Measurements from ENCODE around the gene CD27.
"Not testable (repeated sequence)": the region's sequence is repeated elsewhere in the genome, so short reads cannot be mapped to it uniquely, and the experiment has no call there.

CD27 gene

DNA sequence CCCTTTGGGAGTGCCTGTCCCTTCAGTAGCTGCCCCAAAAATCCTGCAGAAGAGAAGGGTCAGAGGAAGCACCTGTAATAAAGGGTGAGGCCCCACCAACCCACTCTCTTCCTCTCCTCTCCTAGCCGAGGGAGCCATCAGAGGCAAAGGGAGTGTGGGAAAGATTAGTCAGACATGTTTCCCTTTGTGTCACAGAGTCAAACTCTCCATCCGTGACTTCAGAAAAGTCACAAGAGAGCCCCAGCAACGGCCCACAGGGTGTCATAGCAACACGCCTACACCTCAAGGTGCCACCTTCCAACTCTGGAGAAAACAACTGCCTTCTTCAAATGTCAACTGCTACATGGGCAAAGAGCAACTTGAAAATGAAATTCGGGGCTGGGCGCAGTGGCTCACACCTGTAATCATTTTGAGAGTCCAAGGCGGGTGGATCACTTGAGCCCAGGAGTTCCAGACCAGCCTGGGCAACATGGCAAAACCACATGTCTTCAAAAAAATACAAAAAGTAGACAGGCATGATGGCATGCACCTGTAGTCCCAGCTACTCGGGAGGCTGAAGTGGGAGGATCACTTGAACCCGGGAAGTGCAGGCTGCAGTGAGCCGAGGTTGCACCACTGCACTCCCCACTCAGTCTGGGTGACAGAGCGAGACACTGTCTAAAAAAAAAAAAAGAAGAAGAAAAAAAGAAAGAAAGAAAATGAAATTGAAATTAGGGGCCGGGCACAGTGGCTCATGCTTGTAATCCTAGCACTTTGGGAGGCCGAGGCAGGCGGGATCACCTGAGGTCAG lies 17.7 kb upstream of the CD27 start:
- TF ChIP-seq ZNF8 (CRISPR knock-in tag; IDR thresholded peaks at IDR 0.05) = no peak
- TF ChIP-seq SNAI2 (CRISPR knock-in tag; IDR thresholded peaks at IDR 0.05) = no peak
- TF ChIP-seq PPARA (CRISPR knock-in tag; IDR thresholded peaks at IDR 0.05; ENCODE audit: borderline replicate concordance) = no peak
- no peak for TF ChIP-seq TCF4 (CRISPR knock-in tag; IDR thresholded peaks at IDR 0.05; ENCODE audit: borderline replicate concordance)
- no peak for TF ChIP-seq ISL1 (CRISPR knock-in tag; IDR thresholded peaks at IDR 0.05)
- TF ChIP-seq, protein P1, sequence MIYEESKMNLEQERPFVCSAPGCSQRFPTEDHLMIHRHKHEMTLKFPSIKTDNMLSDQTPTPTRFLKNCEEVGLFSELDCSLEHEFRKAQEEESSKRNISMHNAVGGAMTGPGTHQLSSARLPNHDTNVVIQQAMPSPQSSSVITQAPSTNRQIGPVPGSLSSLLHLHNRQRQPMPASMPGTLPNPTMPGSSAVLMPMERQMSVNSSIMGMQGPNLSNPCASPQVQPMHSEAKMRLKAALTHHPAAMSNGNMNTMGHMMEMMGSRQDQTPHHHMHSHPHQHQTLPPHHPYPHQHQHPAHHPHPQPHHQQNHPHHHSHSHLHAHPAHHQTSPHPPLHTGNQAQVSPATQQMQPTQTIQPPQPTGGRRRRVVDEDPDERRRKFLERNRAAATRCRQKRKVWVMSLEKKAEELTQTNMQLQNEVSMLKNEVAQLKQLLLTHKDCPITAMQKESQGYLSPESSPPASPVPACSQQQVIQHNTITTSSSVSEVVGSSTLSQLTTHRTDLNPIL (CRISPR knock-in tag; IDR thresholded peaks at IDR 0.05; ENCODE audit: low read depth) = no peak
- TF ChIP-seq TOX (CRISPR knock-in tag; IDR thresholded peaks at IDR 0.05; ENCODE audit: borderline replicate concordance) = no peak
- TF ChIP-seq ZC3H10 (CRISPR knock-in tag; IDR thresholded peaks at IDR 0.05) = no peak
- no peak for TF ChIP-seq RARB (CRISPR knock-in tag; IDR thresholded peaks at IDR 0.05)
- TF ChIP-seq, protein P2, sequence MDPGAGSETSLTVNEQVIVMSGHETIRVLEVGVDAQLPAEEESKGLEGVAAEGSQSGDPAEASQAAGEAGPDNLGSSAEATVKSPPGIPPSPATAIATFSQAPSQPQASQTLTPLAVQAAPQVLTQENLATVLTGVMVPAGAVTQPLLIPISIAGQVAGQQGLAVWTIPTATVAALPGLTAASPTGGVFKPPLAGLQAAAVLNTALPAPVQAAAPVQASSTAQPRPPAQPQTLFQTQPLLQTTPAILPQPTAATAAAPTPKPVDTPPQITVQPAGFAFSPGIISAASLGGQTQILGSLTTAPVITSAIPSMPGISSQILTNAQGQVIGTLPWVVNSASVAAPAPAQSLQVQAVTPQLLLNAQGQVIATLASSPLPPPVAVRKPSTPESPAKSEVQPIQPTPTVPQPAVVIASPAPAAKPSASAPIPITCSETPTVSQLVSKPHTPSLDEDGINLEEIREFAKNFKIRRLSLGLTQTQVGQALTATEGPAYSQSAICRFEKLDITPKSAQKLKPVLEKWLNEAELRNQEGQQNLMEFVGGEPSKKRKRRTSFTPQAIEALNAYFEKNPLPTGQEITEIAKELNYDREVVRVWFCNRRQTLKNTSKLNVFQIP (CRISPR knock-in tag; IDR thresholded peaks at IDR 0.05; ENCODE audit: borderline replicate concordance, low read depth) = no peak
- TF ChIP-seq, protein P3, sequence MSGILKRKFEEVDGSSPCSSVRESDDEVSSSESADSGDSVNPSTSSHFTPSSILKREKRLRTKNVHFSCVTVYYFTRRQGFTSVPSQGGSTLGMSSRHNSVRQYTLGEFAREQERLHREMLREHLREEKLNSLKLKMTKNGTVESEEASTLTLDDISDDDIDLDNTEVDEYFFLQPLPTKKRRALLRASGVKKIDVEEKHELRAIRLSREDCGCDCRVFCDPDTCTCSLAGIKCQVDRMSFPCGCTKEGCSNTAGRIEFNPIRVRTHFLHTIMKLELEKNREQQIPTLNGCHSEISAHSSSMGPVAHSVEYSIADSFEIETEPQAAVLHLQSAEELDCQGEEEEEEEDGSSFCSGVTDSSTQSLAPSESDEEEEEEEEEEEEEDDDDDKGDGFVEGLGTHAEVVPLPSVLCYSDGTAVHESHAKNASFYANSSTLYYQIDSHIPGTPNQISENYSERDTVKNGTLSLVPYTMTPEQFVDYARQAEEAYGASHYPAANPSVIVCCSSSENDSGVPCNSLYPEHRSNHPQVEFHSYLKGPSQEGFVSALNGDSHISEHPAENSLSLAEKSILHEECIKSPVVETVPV (CRISPR knock-in tag; IDR thresholded peaks at IDR 0.05) = no peak
- TF ChIP-seq, protein P4, sequence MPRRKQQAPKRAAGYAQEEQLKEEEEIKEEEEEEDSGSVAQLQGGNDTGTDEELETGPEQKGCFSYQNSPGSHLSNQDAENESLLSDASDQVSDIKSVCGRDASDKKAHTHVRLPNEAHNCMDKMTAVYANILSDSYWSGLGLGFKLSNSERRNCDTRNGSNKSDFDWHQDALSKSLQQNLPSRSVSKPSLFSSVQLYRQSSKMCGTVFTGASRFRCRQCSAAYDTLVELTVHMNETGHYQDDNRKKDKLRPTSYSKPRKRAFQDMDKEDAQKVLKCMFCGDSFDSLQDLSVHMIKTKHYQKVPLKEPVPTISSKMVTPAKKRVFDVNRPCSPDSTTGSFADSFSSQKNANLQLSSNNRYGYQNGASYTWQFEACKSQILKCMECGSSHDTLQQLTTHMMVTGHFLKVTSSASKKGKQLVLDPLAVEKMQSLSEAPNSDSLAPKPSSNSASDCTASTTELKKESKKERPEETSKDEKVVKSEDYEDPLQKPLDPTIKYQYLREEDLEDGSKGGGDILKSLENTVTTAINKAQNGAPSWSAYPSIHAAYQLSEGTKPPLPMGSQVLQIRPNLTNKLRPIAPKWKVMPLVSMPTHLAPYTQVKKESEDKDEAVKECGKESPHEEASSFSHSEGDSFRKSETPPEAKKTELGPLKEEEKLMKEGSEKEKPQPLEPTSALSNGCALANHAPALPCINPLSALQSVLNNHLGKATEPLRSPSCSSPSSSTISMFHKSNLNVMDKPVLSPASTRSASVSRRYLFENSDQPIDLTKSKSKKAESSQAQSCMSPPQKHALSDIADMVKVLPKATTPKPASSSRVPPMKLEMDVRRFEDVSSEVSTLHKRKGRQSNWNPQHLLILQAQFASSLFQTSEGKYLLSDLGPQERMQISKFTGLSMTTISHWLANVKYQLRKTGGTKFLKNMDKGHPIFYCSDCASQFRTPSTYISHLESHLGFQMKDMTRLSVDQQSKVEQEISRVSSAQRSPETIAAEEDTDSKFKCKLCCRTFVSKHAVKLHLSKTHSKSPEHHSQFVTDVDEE (CRISPR knock-in tag; IDR thresholded peaks at IDR 0.05) = no peak
- TF ChIP-seq ZNF70 (CRISPR knock-in tag; IDR thresholded peaks at IDR 0.05) = no peak
- no peak for TF ChIP-seq ZFP30 (CRISPR knock-in tag; IDR thresholded peaks at IDR 0.05)
- no peak for TF ChIP-seq CSDC2 (CRISPR knock-in tag; IDR thresholded peaks at IDR 0.05)
- TF ChIP-seq, protein P5, sequence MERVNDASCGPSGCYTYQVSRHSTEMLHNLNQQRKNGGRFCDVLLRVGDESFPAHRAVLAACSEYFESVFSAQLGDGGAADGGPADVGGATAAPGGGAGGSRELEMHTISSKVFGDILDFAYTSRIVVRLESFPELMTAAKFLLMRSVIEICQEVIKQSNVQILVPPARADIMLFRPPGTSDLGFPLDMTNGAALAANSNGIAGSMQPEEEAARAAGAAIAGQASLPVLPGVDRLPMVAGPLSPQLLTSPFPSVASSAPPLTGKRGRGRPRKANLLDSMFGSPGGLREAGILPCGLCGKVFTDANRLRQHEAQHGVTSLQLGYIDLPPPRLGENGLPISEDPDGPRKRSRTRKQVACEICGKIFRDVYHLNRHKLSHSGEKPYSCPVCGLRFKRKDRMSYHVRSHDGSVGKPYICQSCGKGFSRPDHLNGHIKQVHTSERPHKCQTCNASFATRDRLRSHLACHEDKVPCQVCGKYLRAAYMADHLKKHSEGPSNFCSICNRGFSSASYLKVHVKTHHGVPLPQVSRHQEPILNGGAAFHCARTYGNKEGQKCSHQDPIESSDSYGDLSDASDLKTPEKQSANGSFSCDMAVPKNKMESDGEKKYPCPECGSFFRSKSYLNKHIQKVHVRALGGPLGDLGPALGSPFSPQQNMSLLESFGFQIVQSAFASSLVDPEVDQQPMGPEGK (CRISPR knock-in tag; IDR thresholded peaks at IDR 0.05; ENCODE audit: borderline replicate concordance) = no peak
- TF ChIP-seq ZFP3 (CRISPR knock-in tag; IDR thresholded peaks at IDR 0.05) = no peak
- no peak for TF ChIP-seq ZNF565 (CRISPR knock-in tag; conservative IDR thresholded peaks at IDR 0.05; ENCODE audit: low read depth)
- no peak for ATAC-seq

DNA sequence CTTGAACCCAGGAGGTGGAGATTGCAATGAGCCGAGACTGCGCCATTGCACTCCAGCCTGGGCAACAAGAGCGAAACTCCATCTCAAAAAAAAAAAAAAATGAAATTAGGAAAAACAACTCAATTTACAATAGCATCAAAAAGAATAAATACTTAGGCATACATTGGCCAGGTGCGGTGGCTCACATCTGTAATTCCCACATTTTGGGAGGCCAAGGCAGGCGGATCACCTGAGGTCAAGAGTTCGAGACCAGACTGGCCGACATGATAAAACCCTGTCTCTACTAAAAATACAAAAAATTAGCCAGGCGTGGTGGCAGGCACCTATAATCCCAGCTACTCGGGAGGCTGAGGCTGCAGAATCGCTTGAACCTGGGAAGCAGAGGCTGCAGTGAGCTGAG lies 17.0 kb upstream of the CD27 start:
- not testable (repeated sequence) for ATAC-seq

DNA sequence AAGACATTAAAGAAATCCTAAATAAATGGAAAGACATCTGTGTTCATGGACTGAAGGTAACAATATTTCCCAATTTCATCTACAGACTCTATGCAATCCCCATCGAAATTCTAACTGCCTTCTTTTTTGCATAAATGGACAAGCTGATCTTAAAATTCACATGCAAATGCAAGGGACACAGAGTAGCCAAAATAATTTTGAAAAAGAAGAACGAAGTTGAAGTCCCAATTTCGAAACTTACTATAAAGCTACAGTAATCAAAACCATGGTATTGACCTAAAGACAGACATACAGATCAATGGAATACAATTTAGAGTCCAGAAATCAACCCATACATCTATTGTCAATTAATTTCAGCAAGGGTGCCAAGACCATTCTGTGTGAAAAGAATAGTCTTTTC lies 16.4 kb upstream of the CD27 start:
- no peak for ATAC-seq
- TF ChIP-seq, protein P3 (CRISPR knock-in tag; IDR thresholded peaks at IDR 0.05) = no peak
- no peak for TF ChIP-seq BACH2 (CRISPR knock-in tag; IDR thresholded peaks at IDR 0.05; ENCODE audit: borderline replicate concordance)
- TF ChIP-seq, protein P4 (CRISPR knock-in tag; IDR thresholded peaks at IDR 0.05) = no peak
- TF ChIP-seq GLIS3 (CRISPR knock-in tag; IDR thresholded peaks at IDR 0.05) = no peak
- TF ChIP-seq CSDC2 (CRISPR knock-in tag; IDR thresholded peaks at IDR 0.05) = no peak
- TF ChIP-seq ZNF8 (CRISPR knock-in tag; IDR thresholded peaks at IDR 0.05) = no peak
- no peak for TF ChIP-seq ARNTL (CRISPR knock-in tag; IDR thresholded peaks at IDR 0.05; ENCODE audit: borderline replicate concordance, low read depth)
- no peak for TF ChIP-seq ZFP3 (CRISPR knock-in tag; IDR thresholded peaks at IDR 0.05)
- no peak for TF ChIP-seq OSR1 (CRISPR knock-in tag; IDR thresholded peaks at IDR 0.05)
- no peak for TF ChIP-seq ESRRG (CRISPR knock-in tag; IDR thresholded peaks at IDR 0.05)
- no peak for TF ChIP-seq ISL1 (CRISPR knock-in tag; IDR thresholded peaks at IDR 0.05)
- no peak for TF ChIP-seq TOX (CRISPR knock-in tag; IDR thresholded peaks at IDR 0.05; ENCODE audit: borderline replicate concordance)
- TF ChIP-seq ZNF565 (CRISPR knock-in tag; conservative IDR thresholded peaks at IDR 0.05; ENCODE audit: low read depth) = no peak
- no peak for TF ChIP-seq RARB (CRISPR knock-in tag; IDR thresholded peaks at IDR 0.05)

All from SK-N-SH treated with all-trans-retinoic acid at 6 μM for 48 hours (cell line).